Smooth muscle cell (in vitro differentiated cells): ENCODE measurements around the gene SLC28A3. TPM values are rescaled to one million over a fixed set of nuclear protein-coding genes. Genes with fewer than 3 reads are reported as not detected.
"Not testable (repeated sequence)": the region's sequence is repeated elsewhere in the genome, so short reads cannot be mapped to it uniquely, and the experiment has no call there.

Source experiments
- DNase-seq: peaks from one replicate; lab custom pipeline; 2025; ENCODE audit not compliant: unreplicated experiment; lab: John Stamatoyannopoulos, UW
- H2AFZ ChIP-seq: fragments of 200-600 bp; sonication (generic); 2 replicates; pipeline ENCODE4 v1.6.0; 2016; ENCODE audit warnings: antibody characterized with exemption, low read depth, mild to moderate bottlenecking
- H3F3A ChIP-seq: fragments of 200-600 bp; sonication (generic); 2 replicates; pipeline ENCODE4 v1.6.0; 2017; ENCODE audit warnings: antibody characterized with exemption, low read depth
- H3K27ac ChIP-seq: fragments of 200-600 bp; sonication (generic); 2 replicates; pipeline ENCODE4 v1.5.1; 2016; ENCODE audit warnings: low read depth, mild to moderate bottlenecking
- H3K27me3 ChIP-seq: fragments of 200-600 bp; sonication (generic); 2 replicates; pipeline ENCODE4 v1.6.1; 2016; ENCODE audit warnings: low read depth, mild to moderate bottlenecking
- H3K36me3 ChIP-seq: fragments of 200-600 bp; sonication (generic); 2 replicates; pipeline ENCODE4 v1.5.1; 2016; ENCODE audit warnings: low read depth
- H3K4me1 ChIP-seq: fragments of 200-600 bp; sonication (generic); 2 replicates; pipeline ENCODE4 v1.5.1; 2016; ENCODE audit warnings: low read depth
- H3K4me2 ChIP-seq: fragments of 200-600 bp; sonication (generic); 2 replicates; pipeline ENCODE4 v1.6.0; 2016; ENCODE audit warnings: mild to moderate bottlenecking
- H3K4me3 ChIP-seq: fragments of 200-600 bp; sonication (generic); 2 replicates; pipeline ENCODE4 v1.5.1; 2016; ENCODE audit warnings: mild to moderate bottlenecking
- H3K79me2 ChIP-seq: fragments of 200-600 bp; sonication (generic); 2 replicates; pipeline ENCODE4 v1.6.0; 2016; ENCODE audit warnings: low read depth, mild to moderate bottlenecking
- H3K9ac ChIP-seq: fragments of 200-600 bp; sonication (generic); 2 replicates; pipeline ENCODE4 v1.6.0; 2016; ENCODE audit warnings: low read depth
- H3K9me3 ChIP-seq: fragments of 200-600 bp; sonication (generic); replicated peaks from 2 replicates; pipeline ENCODE4 v1.5.1; 2016; ENCODE audit warnings: low read depth
- H4K20me1 ChIP-seq: fragments of 200-600 bp; sonication (generic); 2 replicates; pipeline ENCODE4 v1.6.0; 2016; ENCODE audit warnings: low read depth
- CTCF ChIP-seq: fragments of 200-600 bp; sonication (generic); IDR thresholded peaks from 2 replicates; pipeline ENCODE4 v1.5.1; 2017; ENCODE audit warnings: borderline replicate concordance, mild to moderate bottlenecking, antibody characterized with exemption; ENCODE audit not compliant: insufficient read depth, poor library complexity, severe bottlenecking
- WGBS: methylation state at CpG from one replicate; pipeline ENCODE4 v1.1.7; 2016; ENCODE audit warnings: low lambda C conversion rate; 5-methylcytosine and 5-hydroxymethylcytosine counted together
- polyA plus RNA-seq: library from polyadenylated mRNA; unstranded; fragments of >200 nt; fragmentation: Nextera tagmentation; extraction: Ambion mirVana; gene quantifications from 2 replicates; pipeline ENCODE4 v1.2.1, GENCODE V29; 2016
- total RNA-seq: library from RNA; depleted of rRNA; stranded (reverse); fragments of >200 nt; gene quantifications from 2 replicates; pipeline ENCODE4 v1.2.3, GENCODE V29; 2014

SLC28A3 gene
- total RNA-seq (1.0 and 1.8 TPM in 2 replicates), polyA plus RNA-seq (0.11 TPM in 1 of 2 replicates, not detected in the other)

- Histone ChIP-seq H3K27ac (no peak within 1 kb of the TSS), H3K4me2 (no peak within 1 kb of the TSS)
- TF ChIP-seq CTCF = no peak
Observed at GRCh38 chr9:84340535-84340934, at the start of gene SLC28A3. TSS of gene SLC28A3 (minus strand) at chr9:84340758. CDS start at chr9:84340633, 125 bp downstream.

GRCh38 chr9:84390254-84390653, 49.7 kb upstream of the SLC28A3 start:
- DNase-seq, H3K4me1 ChIP-seq, H3K27ac ChIP-seq, H3K4me3 ChIP-seq, H3K9me3 ChIP-seq, H3K9ac ChIP-seq, H3F3A ChIP-seq, H3K36me3 ChIP-seq, H4K20me1 ChIP-seq, H3K4me2 ChIP-seq, H2AFZ ChIP-seq, H3K79me2 ChIP-seq: not testable (repeated sequence)
- WGBS = 58% methylated on average over 7 of the region's 7 CpGs
- H3K27me3 ChIP-seq = peaks cover 18% of the 10 kb centered on the region

More at GRCh38 chr9:84340535-84340934, at the start of gene SLC28A3:
- Histone ChIP-seq H3K27me3 (no peaks in the 10 kb centered on the region), H4K20me1 (no peaks in the 10 kb centered on the region), H3K4me1 (peaks cover 9% of the 10 kb centered on the region), H3F3A (no peaks in the 10 kb centered on the region), H3K9me3 (no peaks in the 10 kb centered on the region), H3K9ac (no peak within 1 kb of the TSS), H3K4me3 (peak within 1 kb of the TSS; percentile 8), H2AFZ (no peak within 1 kb of the TSS), H3K36me3 (no peaks in the 10 kb centered on the region), H3K79me2 (no peaks in the 10 kb centered on the region)
- WGBS = 75% methylated on average over 5 of the region's 5 CpGs
- no peak for DNase-seq

- Histone ChIP-seq H4K20me1 (no peaks in the 10 kb centered on the region), H3K4me2 (no peak overlapping the region), H3K27me3 (no peaks in the 10 kb centered on the region), H3K9me3 (no peaks in the 10 kb centered on the region), H3K9ac (no peak overlapping the region), H2AFZ (no peak overlapping the region), H3K4me3 (no peak overlapping the region), H3K27ac (no peak overlapping the region), H3F3A (no peaks in the 10 kb centered on the region), H3K36me3 (no peaks in the 10 kb centered on the region), H3K79me2 (no peaks in the 10 kb centered on the region), H3K4me1 (no peaks in the 10 kb centered on the region)
- no peak for DNase-seq
- WGBS = 67% methylated on average over 5 of the region's 5 CpGs
- TF ChIP-seq CTCF = no peak
Observed at GRCh38 chr9:84387821-84388220, 47.3 kb upstream of the SLC28A3 start.

GRCh38 chr9:84386753-84387152, 46.2 kb upstream of the SLC28A3 start:
- no peaks in the 10 kb centered on the region for H4K20me1 ChIP-seq
- H3K79me2 ChIP-seq = no peaks in the 10 kb centered on the region
- H3K9ac ChIP-seq = no peak overlapping the region
- no peaks in the 10 kb centered on the region for H3K4me1 ChIP-seq
- H2AFZ ChIP-seq = no peak overlapping the region
- WGBS = 94% methylated on average over 1 of the region's 1 CpG
- no peaks in the 10 kb centered on the region for H3K9me3 ChIP-seq
- H3F3A ChIP-seq = no peaks in the 10 kb centered on the region
- no peaks in the 10 kb centered on the region for H3K36me3 ChIP-seq
- H3K27ac ChIP-seq = no peak overlapping the region
- no peaks in the 10 kb centered on the region for H3K27me3 ChIP-seq
- H3K4me3 ChIP-seq = no peak overlapping the region
- no peak for DNase-seq
- TF ChIP-seq CTCF = no peak
- H3K4me2 ChIP-seq = no peak overlapping the region
